Left ventricle myocardium inferior (tissue), 1 donor: Measurements from ENCODE around the gene ACYP1. TPM values are rescaled to one million over a fixed set of nuclear protein-coding genes. Genes with fewer than 3 reads are reported as not detected.

Source experiments
- DNase-seq: peaks from one replicate; pipeline ENCODE4 v3.0.0-alpha.2; 2020
- H3K27ac ChIP-seq: fragments of 200-600 bp; replicated peaks from 2 replicates; pipeline ENCODE4 v1.8.0; 2021
- H3K27me3 ChIP-seq: fragments of 200-600 bp; 2 replicates; pipeline ENCODE4 v1.8.0; 2021; ENCODE audit warnings: low read depth
- H3K36me3 ChIP-seq: fragments of 200-600 bp; 2 replicates; pipeline ENCODE4 v1.8.0; 2021
- H3K4me1 ChIP-seq: fragments of 200-600 bp; 2 replicates; pipeline ENCODE4 v1.8.0; 2021
- H3K4me3 ChIP-seq: fragments of 200-600 bp; 2 replicates; pipeline ENCODE4 v1.8.0; 2021; ENCODE audit warnings: mild to moderate bottlenecking, moderate library complexity
- H3K9me3 ChIP-seq: fragments of 200-600 bp; replicated peaks from 2 replicates; pipeline ENCODE4 v1.8.0; 2021
- intact Hi-C: fragments of 100-400 bp; cut with micrococcal nuclease; formaldehyde crosslinking; loops from one replicate; pipeline ENCODE4 v1.11.0; 2022
- total RNA-seq: library from RNA; stranded (reverse); fragmentation: NEBNext Ultra II Directional; extraction: Animal tissue kit (Norgen Biotek cat#: 25700); gene quantifications from one replicate; pipeline ENCODE4 v1.2.1, GENCODE V29; 2021
- TF ChIP-seq, protein P1 (sequence below): fragments of 200-600 bp; IDR thresholded peaks from 2 replicates; pipeline ENCODE4 v1.8.0; 2021; ENCODE audit warnings: antibody characterized with exemption, mild to moderate bottlenecking, borderline replicate concordance
- donor health status: DM: no; HTN: yes; CAD: no; lungs with severe emphysema.

The ACYP1 gene
- total RNA-seq, 1 donor from 2014 or later = 14.0 TPM

DNA sequence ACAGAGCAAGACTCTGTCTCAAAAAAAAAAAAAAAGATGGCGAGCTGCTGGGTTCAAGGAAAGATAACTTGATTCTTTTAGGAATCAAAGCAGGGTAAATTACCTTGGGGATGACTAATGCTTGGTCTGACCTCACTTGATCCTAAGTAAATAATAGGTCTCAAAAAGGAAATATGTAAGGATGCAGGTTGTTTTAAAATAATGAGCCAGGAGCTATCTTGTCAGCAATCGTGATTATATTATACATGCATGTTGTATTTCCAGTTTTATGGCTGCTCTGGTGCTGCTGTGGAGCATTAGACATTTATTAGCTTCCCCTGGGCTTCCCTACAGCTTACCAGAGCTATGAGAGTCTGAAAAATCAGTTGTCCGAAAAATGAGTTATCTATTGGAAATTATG is 58.5 kb downstream of the ACYP1 start:
- Histone ChIP-seq H3K27me3 (no peaks in the 10 kb centered on the region), H3K9me3 (no peaks in the 10 kb centered on the region), H3K4me1 (peaks cover 26% of the 10 kb centered on the region), H3K4me3 (no peak overlapping the region), H3K36me3 (peaks cover 58% of the 10 kb centered on the region), H3K27ac (no peak overlapping the region)
- DNase-seq = no peak
- intact Hi-C loops = no loop called here
- TF ChIP-seq, protein P1, sequence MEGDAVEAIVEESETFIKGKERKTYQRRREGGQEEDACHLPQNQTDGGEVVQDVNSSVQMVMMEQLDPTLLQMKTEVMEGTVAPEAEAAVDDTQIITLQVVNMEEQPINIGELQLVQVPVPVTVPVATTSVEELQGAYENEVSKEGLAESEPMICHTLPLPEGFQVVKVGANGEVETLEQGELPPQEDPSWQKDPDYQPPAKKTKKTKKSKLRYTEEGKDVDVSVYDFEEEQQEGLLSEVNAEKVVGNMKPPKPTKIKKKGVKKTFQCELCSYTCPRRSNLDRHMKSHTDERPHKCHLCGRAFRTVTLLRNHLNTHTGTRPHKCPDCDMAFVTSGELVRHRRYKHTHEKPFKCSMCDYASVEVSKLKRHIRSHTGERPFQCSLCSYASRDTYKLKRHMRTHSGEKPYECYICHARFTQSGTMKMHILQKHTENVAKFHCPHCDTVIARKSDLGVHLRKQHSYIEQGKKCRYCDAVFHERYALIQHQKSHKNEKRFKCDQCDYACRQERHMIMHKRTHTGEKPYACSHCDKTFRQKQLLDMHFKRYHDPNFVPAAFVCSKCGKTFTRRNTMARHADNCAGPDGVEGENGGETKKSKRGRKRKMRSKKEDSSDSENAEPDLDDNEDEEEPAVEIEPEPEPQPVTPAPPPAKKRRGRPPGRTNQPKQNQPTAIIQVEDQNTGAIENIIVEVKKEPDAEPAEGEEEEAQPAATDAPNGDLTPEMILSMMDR = no peak

DNA sequence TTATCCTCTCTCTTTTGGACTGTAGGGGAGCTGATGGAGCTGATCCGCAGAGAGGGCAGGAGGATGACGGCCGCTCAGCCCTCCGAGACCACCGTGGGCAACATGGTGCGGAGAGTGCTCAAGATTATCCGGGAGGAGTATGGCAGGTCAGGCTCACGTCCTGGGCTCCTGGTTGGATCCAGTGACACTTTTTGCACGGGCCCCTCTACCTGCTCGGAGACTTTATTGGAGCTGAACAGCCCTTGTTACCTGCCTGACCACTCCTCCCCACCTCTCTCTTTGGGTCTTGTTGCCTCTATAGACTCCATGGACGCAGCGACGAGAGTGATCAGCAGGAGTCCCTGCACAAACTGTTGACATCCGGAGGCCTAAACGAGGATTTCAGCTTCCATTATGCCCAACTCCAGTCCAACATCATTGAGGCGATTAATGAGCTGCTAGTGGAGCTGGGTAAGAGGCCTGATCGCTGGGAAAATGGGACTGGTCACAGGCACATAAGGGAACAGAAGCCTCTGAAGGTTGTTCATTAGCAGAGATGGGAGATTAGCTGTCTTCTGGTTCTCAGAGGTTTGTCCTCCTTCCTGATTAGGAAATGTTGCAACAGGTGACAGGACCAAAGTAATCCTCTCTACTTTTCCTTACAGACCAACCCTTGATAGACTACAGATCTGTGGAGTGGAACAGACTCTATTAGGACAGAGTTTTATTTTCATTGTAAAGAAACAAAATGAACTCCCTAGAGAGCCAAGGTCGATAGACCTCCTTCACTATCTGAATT is 60.4 kb downstream of the ACYP1 start:
- no peaks in the 10 kb centered on the region for H3K27me3 ChIP-seq

More for the DNA sequence above, 60.4 kb downstream of the ACYP1 start:
- Histone ChIP-seq H3K36me3 (peaks cover 39% of the 10 kb centered on the region), H3K4me1 (peaks cover 26% of the 10 kb centered on the region), H3K4me3 (peak overlapping the region; percentile 82), H3K27ac (peak overlapping the region; percentile 88), H3K9me3 (no peaks in the 10 kb centered on the region)
- no peak for DNase-seq
- TF ChIP-seq, protein P1 = no peak
- intact Hi-C loops = no loop called here

Other genes with a start within 250 kb of the ACYP1 start
- gene PROX2, start 187.9 kb downstream of the ACYP1 start, total RNA-seq = not detected
- 230 TPM for gene DLST, start 182.1 kb downstream of the ACYP1 start, total RNA-seq
- 20.5 TPM for gene RPS6KL1, start 140.8 kb downstream of the ACYP1 start, total RNA-seq
- gene PGF, start 108.4 kb downstream of the ACYP1 start, total RNA-seq = 4.2 TPM
- 31.5 TPM for gene EIF2B2, start 61.1 kb downstream of the ACYP1 start, total RNA-seq
- 18.2 TPM for gene MLH3, start 12.6 kb downstream of the ACYP1 start, total RNA-seq
- 10.5 TPM for gene ZC2HC1C, start 5.6 kb upstream of the ACYP1 start, total RNA-seq
- gene NEK9, start 63.0 kb upstream of the ACYP1 start, total RNA-seq = 123 TPM
- 278 TPM for gene TMED10, start 112.6 kb upstream of the ACYP1 start, total RNA-seq
- gene FOS, start 214.8 kb upstream of the ACYP1 start, total RNA-seq = 9.7 TPM